HG02870 (cell line): ENCODE data around the gene MROH8.
"Not testable (repeated sequence)": the region's sequence is repeated elsewhere in the genome, so short reads cannot be mapped to it uniquely, and the experiment has no call there.

Experiments
- ATAC-seq: cut with Tn5 transposase; IDR thresholded peaks from one replicate; pipeline ENCODE4 v1.9.1; 2021; ENCODE audit warnings: mild to moderate bottlenecking, moderate library complexity; ENCODE audit not compliant: unreplicated experiment

The MROH8 gene

GRCh38 chr20:37095599-37096414, 83.5 kb downstream of the MROH8 start, which contains the start of gene RBL1:
Gene RBL1 (minus strand): TSS chr20:37095997. CDS start chr20:37095928, 69 bp downstream.
- ATAC-seq, result peak; percentile 60

GRCh38 chr20:37095108-37095598, 84.2 kb downstream of the MROH8 start:
- ATAC-seq, result no peak

GRCh38 chr20:37090407-37090806, 88.9 kb downstream of the MROH8 start:
- ATAC-seq, result no peak

- ATAC-seq, result no peak
These were observed 97.5 kb downstream of the MROH8 start for GRCh38 chr20:37081717-37082289.

- ATAC-seq, result no peak
These were observed 102.3 kb downstream of the MROH8 start for GRCh38 chr20:37077009-37077408.

GRCh38 chr20:37075932-37076685, 103.2 kb downstream of the MROH8 start:
- ATAC-seq, result no peak

GRCh38 chr20:37072293-37073196, 106.8 kb downstream of the MROH8 start:
- ATAC-seq, result no peak

GRCh38 chr20:37071481-37071911, 107.9 kb downstream of the MROH8 start:
- ATAC-seq, result peak; percentile 57

- not testable (repeated sequence) for ATAC-seq
These were observed 109.8 kb downstream of the MROH8 start for GRCh38 chr20:37069563-37069962.

- no peak for ATAC-seq
These were observed 113.2 kb downstream of the MROH8 start for GRCh38 chr20:37066168-37066567.

GRCh38 chr20:37055276-37055675, 124.1 kb downstream of the MROH8 start:
- no peak for ATAC-seq

GRCh38 chr20:37053230-37053950, 126.0 kb downstream of the MROH8 start:
- no peak for ATAC-seq
